Upper lobe of left lung (tissue), 6 donors: ENCODE results near the gene TEAD2. TPM values are rescaled to one million over a fixed set of nuclear protein-coding genes. Genes with fewer than 3 reads are reported as not detected.
A peak's percentile ranks its signal among the peaks of the same experiment; 100 is the strongest.
"Not testable (repeated sequence)": the region's sequence is repeated elsewhere in the genome, so short reads cannot be mapped to it uniquely, and the experiment has no call there.

Source experiments
- ATAC-seq, 2 donors: fragments of 200-7000 bp; cut with Tn5 transposase; one replicate each; pipeline ENCODE4 v1.9.1; 2022; ENCODE audit warnings: mild to moderate bottlenecking in 2 of 2, moderate library complexity in 2 of 2; ENCODE audit not compliant: low FRiP score in 2 of 2
- DNase-seq, 2 donors: peaks; one replicate each; pipeline ENCODE4 v3.0.0-alpha.2; 2019 to 2020
- H3K27ac ChIP-seq, 4 donors: fragments of 200-600 bp; sonication (generic); one replicate each; pipeline ENCODE4 v1.5.1; 2016 to 2019
- H3K27me3 ChIP-seq, 4 donors: fragments of 200-600 bp; sonication (generic); one replicate each; pipeline ENCODE4 v1.5.1; 2017 to 2019
- H3K36me3 ChIP-seq, 4 donors: fragments of 200-600 bp; sonication (generic); one replicate each; pipeline ENCODE4 v1.5.1; 2016 to 2019
- H3K4me1 ChIP-seq, 4 donors: fragments of 200-600 bp; sonication (generic); one replicate each; pipeline ENCODE4 v1.5.1; 2018 to 2019
- H3K4me3 ChIP-seq, 4 donors: fragments of 200-600 bp; sonication (generic); one replicate each; pipeline ENCODE4 v1.5.1; 2017 to 2019; ENCODE audit warnings: mild to moderate bottlenecking in 2 of 4, moderate library complexity in 1 of 4
- H3K9me3 ChIP-seq, 4 donors: fragments of 200-600 bp; sonication (generic); one replicate each; pipeline ENCODE4 v1.5.1; 2018 to 2019
- CTCF ChIP-seq, 6 experiments: fragments of 450-650 bp in 4 of 6; fragments of 200-600 bp in 2 of 6; sonication (generic) in 2 of 6; IDR thresholded peaks; one replicate each; pipeline ENCODE4 v1.5.1; 2016 to 2019; ENCODE audit warnings: antibody characterized with exemption in 6 of 6
- EP300 ChIP-seq, 4 donors: sonication (generic); formaldehyde crosslinking; IDR thresholded peaks; one replicate each; pipeline ENCODE4 v1.5.1; 2017; ENCODE audit warnings: antibody characterized with exemption in 4 of 4, control low read depth in 2 of 4
- POLR2A ChIP-seq, 4 donors: fragments of 450-650 bp; IDR thresholded peaks; one replicate each; pipeline ENCODE4 v1.5.1; 2016 to 2017; ENCODE audit warnings: antibody characterized with exemption in 4 of 4, mild to moderate bottlenecking in 2 of 4
- POLR2AphosphoS5 ChIP-seq, 2 donors: sonication (generic); formaldehyde crosslinking; IDR thresholded peaks; one replicate each; pipeline ENCODE4 v1.5.1; 2017; ENCODE audit warnings: antibody characterized with exemption in 2 of 2
- WGBS, 2 donors: methylation state at CpG; one replicate each; pipeline ENCODE4 v1.1.5; 2017 to 2018; 5-methylcytosine and 5-hydroxymethylcytosine counted together
- total RNA-seq, 6 donors: library from RNA; depleted of rRNA in 4 of 6; stranded (reverse); fragments of >200 nt in 4 of 6; gene quantifications; one replicate each; pipeline versions ENCODE4 v1.1.0 to v1.2.1, GENCODE V29; 2016 to 2021
- donor health status: DM: no; HTN: no; CAD: no; lungs with moderate emphysema.
- donor health status: DM: no; HTN: yes; CAD: no; lungs with severe emphysema.

Gene TEAD2
- total RNA-seq, 6 donors from 2014 or later = 13.6 to 38.0 (median 20.5) TPM

DNA sequence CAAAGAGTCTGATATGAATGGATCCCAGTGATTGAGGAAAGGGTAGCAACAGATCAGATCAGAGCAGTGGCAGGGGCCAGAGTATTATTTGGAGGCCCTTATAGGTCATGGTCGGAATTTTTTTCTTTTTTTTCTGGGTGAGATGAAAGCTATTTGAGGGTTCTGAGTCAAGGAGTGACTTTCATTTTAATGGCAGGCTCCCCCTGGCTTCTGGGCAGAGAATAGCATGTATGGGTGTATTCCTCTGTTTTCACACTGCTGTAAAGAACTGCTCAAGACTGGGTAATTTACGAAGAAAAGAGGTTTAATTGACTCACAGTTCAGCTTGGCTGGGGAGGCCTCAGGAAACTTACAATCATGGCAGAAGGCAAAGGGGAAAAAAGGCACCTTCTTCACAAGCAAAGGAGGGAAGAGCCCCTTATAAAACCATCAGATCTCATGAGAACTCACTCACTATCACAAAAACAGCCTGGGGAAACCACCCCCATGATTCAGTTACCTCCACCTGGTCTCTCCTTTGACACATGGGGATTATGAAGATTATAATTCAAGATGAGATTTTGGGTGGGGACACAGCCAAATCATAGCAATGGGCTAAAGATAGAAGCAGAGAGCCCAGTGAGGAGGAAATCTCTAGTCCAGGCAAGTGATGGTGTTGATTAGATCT, 34.2 kb downstream of the TEAD2 start:
- H3K4me1 ChIP-seq = peaks cover 0 to under 1% (median 0%) of the 10 kb centered on the region in 4 donors
- no peaks in the 10 kb centered on the region for H3K9me3 ChIP-seq
- no peak overlapping the region for H3K27ac ChIP-seq
- no peak overlapping the region for H3K4me3 ChIP-seq
- TF ChIP-seq CTCF (IDR thresholded peaks at IDR 0.05) = peak in 5 of 6 experiments; percentile 52 to 63 (median 55)
- no peak for TF ChIP-seq EP300 (IDR thresholded peaks at IDR 0.05)
- DNase-seq (no peak), ATAC-seq (peak in 1 of 2 donors; percentile 52)
- H3K27me3 ChIP-seq = no peaks in the 10 kb centered on the region
- H3K36me3 ChIP-seq = peaks cover 0 to 11% (median 10%) of the 10 kb centered on the region in 4 donors
- WGBS, 2 donors = 55 to 57% methylated on average over 2 of the region's 2 CpGs

DNA sequence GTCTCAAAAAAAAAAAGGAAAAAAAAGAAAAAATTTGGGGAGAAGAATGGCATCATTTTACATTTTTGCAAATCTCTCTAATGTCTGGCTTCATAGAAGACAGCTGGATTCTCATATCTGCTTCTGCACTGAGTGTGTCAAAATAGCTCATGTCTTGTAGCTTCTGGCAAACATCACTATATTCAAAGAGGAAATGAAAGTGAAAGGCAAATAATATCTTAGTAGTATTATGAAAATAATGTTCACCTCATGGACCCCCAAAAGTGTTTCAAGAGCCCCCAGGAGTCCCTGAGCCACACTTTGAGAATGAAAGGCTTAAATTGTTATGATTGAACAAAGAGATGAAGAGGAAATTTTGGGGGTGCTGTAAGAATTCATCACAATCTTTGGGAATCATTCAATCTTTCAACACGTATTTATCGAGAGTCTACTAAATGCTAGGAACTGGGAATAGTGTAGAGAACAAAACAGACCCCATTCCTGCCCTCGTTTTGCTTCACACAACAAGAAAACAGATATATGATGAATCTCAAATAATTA, 36.0 kb downstream of the TEAD2 start:
- no peak overlapping the region for H3K27ac ChIP-seq
- WGBS, 2 donors = 89 to 96% methylated on average over 3 of the region's 3 CpGs
- ATAC-seq (no peak), DNase-seq (no peak)
- peaks cover 0 to 11% (median 7%) of the 10 kb centered on the region in 4 donors for H3K36me3 ChIP-seq
- no peaks in the 10 kb centered on the region for H3K4me1 ChIP-seq
- H3K27me3 ChIP-seq = no peaks in the 10 kb centered on the region
- no peak overlapping the region for H3K4me3 ChIP-seq
- TF ChIP-seq EP300 (IDR thresholded peaks at IDR 0.05) = no peak
- TF ChIP-seq CTCF (IDR thresholded peaks at IDR 0.05) = no peak
- TF ChIP-seq POLR2AphosphoS5 (IDR thresholded peaks at IDR 0.05) = no peak
- TF ChIP-seq POLR2A (IDR thresholded peaks at IDR 0.05) = no peak
- H3K9me3 ChIP-seq = no peaks in the 10 kb centered on the region

DNA sequence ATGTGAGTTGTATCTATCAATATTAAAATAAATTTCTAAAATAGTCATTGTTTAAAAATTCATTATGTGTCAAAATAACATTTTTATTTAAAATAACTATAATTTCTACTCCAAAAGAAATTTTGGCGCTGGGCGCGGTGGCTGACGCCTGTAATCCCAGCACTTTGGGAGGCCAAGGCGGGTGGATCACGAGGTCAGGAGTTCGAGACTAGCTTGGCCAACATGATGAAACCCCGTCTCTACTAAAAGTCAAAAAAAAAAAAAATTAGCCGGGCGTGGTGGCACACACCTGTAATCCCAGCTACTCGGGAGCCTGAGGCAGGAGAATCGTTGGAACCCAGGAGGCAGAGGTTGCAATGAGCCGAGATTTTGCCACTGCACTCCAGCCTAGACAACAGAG, 36.5 kb downstream of the TEAD2 start:
- not testable (repeated sequence) for DNase-seq, ATAC-seq, H3K4me3 ChIP-seq, H3K4me1 ChIP-seq, H3K27ac ChIP-seq, H3K27me3 ChIP-seq, H3K9me3 ChIP-seq
- H3K36me3 ChIP-seq = peaks cover 0 to 11% (median 4%) of the 10 kb centered on the region in 4 donors
- 95% methylated on average over 13 of the region's 13 CpGs for WGBS, 2 donors

DNA sequence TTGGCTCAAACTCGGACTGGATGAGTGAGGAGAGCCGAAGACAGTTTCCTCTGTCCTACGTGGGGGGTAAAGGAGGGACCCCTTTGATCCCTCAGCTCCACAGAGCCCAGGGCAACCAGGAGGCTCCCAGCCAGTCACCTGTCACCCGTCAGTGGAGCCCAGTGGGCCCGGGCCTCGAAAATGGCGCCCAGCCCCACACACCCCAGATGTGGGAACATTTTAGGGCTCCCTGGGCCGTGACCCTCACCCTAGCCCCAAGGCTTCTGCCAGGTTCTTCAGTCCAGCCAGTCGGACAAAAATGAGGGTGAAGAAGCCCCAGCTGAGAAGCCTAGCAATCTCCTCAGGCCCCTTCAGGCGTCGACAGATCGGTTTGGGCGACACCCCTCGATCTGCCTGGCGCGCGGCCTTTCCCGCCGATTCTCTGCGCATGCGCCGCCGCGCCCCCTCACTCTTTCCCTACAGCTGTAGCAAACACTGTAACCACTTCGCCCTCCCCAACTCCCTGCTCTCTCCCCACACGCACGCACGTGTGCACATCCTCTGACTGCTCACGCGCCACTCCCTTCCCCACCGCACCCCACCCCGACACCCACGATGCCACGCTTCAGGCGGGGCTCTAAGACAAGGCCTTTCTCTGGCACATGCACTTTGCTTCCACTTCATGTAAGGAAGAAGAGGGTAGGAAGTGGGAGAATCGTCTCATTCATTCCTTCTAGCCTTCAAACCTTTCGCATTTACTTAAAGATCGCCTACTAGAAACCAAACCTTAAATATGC, 37.2 kb downstream of the TEAD2 start, which contains the start of gene SLC6A16:
SLC6A16 (minus strand) TSS at position 391 of the 776 bp plus-strand sequence. CDS start 13,844 bp downstream, outside the sequence.
- DNase-seq (peak in 1 of 2 donors; percentile 69), ATAC-seq (peak in 1 of 2 donors; percentile 53)
- Histone ChIP-seq H3K36me3 (peaks cover 0 to 3% (median under 1%) of the 10 kb centered on the region in 4 donors), H3K27me3 (no peaks in the 10 kb centered on the region), H3K27ac (no peak within 1 kb of the TSS), H3K4me3 (no peak within 1 kb of the TSS), H3K4me1 (no peaks in the 10 kb centered on the region), H3K9me3 (no peaks in the 10 kb centered on the region)
- 94% methylated on average over 32 to 38 of the region's 38 CpGs for WGBS, 2 donors
- TF ChIP-seq POLR2AphosphoS5 (IDR thresholded peaks at IDR 0.05) (no peak), POLR2A (IDR thresholded peaks at IDR 0.05) (no peak), CTCF (IDR thresholded peaks at IDR 0.05) (no peak), EP300 (IDR thresholded peaks at IDR 0.05) (no peak)

GRCh38 chr19:49318296-49318695, 43.9 kb downstream of the TEAD2 start:
- H3K36me3 ChIP-seq = no peaks in the 10 kb centered on the region
- no peaks in the 10 kb centered on the region for H3K4me1 ChIP-seq
- H3K4me3 ChIP-seq = no peak overlapping the region
- no peak overlapping the region for H3K27ac ChIP-seq
- peaks cover 0 to 5% (median 2%) of the 10 kb centered on the region in 4 donors for H3K9me3 ChIP-seq
- ATAC-seq (no peak), DNase-seq (no peak)
- H3K27me3 ChIP-seq = no peaks in the 10 kb centered on the region
- TF ChIP-seq CTCF (IDR thresholded peaks at IDR 0.05) = no peak
- TF ChIP-seq POLR2A (IDR thresholded peaks at IDR 0.05) = no peak
- TF ChIP-seq POLR2AphosphoS5 (IDR thresholded peaks at IDR 0.05) = no peak
- TF ChIP-seq EP300 (IDR thresholded peaks at IDR 0.05) = no peak
